Measurements from ENCODE around the gene P4HA2. TPM values are rescaled to one million over a fixed set of nuclear protein-coding genes. Genes with fewer than 3 reads are reported as not detected.
A peak's percentile ranks its signal among the peaks of the same experiment; 100 is the strongest.
"Not testable (repeated sequence)": the region's sequence is repeated elsewhere in the genome, so short reads cannot be mapped to it uniquely, and the experiment has no call there.

The P4HA2 gene
- total RNA-seq, 2 donors from 2014 or later: 5.5 to 20.1 TPM

DNA sequence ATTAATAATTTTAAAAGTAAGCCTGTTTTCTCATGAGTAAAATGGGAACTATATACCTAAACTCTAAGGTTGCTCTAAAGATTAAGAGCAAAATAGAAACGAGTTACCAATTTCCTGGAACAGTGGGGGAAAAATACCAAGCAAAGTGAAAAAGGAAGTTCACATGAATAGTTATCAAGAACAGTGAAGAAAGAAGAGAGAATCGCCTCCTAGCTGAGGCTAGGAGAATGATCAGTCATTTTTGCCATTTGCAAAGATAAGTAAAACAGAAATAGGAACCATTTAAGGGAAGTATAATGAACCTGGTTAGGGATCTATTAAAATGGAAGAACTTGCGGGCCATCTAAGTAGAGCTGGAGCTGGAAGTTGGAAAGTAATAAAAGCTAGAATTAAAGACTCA lies 50.7 kb downstream of the P4HA2 start:
- peaks cover 34 to 38% of the 10 kb centered on the region in 2 donors for H3K4me1 Mint-ChIP-seq (ENCODE audit: low read depth in 2 of 2)
- no peaks in the 10 kb centered on the region for H3K27me3 Mint-ChIP-seq
- H3K36me3 Mint-ChIP-seq: no peaks in the 10 kb centered on the region
- peak; percentile 56 to 64 for ATAC-seq
- H3K27ac Mint-ChIP-seq: peak overlapping the region; percentile 65
- H3K9me3 Mint-ChIP-seq: no peaks in the 10 kb centered on the region
- peak overlapping the region; percentile 58 for H3K4me3 Mint-ChIP-seq
- DNase-seq (ENCODE audit: low spot score): no peak

- no peaks in the 10 kb centered on the region for H3K36me3 Mint-ChIP-seq
- peak overlapping the region; percentile 65 for H3K27ac Mint-ChIP-seq
- H3K27me3 Mint-ChIP-seq: no peaks in the 10 kb centered on the region
- no peaks in the 10 kb centered on the region for H3K9me3 Mint-ChIP-seq
- H3K4me3 Mint-ChIP-seq: peak overlapping the region; percentile 58
- H3K4me1 Mint-ChIP-seq (ENCODE audit: low read depth in 2 of 2): peaks cover 34 to 38% of the 10 kb centered on the region in 2 donors
- no peak for DNase-seq (ENCODE audit: low spot score)
- peak; percentile 24 to 50 for ATAC-seq
Measured at GRCh38 chr5:132176521-132176945, 51.1 kb downstream of the P4HA2 start.

- ATAC-seq (no peak), DNase-seq (ENCODE audit: low spot score) (no peak)
- peaks cover 2 to 4% of the 10 kb centered on the region in 2 donors for H3K27me3 Mint-ChIP-seq
- no peaks in the 10 kb centered on the region for H3K9me3 Mint-ChIP-seq
- no peak overlapping the region for H3K4me3 Mint-ChIP-seq
- no peak overlapping the region for H3K27ac Mint-ChIP-seq
- H3K36me3 Mint-ChIP-seq: peaks cover 2% of the 10 kb centered on the region
- H3K4me1 Mint-ChIP-seq (ENCODE audit: low read depth in 2 of 2): peaks cover 5% of the 10 kb centered on the region in 2 donors
Measured at GRCh38 chr5:132162945-132163344, 64.7 kb downstream of the P4HA2 start.

DNA sequence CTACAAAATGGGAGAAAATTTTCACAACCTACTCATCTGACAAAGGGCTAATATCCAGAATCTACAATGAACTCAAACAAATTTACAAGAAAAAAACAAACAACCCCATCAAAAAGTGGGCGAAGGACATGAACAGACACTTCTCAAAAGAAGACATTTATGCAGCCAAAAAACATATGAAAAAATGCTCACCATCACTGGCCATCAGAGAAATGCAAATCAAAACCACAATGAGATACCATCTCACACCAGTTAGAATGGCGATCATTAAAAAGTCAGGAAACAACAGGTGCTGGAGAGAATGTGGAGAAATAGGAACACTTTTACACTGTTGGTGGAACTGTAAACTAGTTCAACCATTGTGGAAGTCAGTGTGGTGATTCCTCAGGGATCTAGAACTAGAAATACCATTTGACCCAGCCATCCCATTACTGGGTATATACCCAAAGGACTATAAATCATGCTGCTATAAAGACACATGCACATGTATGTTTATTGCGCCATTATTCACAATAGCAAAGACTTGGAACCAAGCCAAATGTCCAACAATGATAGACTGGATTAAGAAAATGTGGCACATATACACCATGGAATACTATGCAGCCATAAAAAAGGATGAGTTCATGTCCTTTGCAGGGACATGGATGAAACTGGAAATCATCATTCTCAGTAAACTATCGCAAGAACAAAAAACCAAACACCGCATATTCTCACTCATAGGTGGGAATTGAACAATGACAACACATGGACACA lies 65.9 kb downstream of the P4HA2 start:
- not testable (repeated sequence) for H3K9me3 Mint-ChIP-seq; H3K27me3 Mint-ChIP-seq; H3K36me3 Mint-ChIP-seq; ATAC-seq; H3K27ac Mint-ChIP-seq; DNase-seq (ENCODE audit: low spot score); H3K4me1 Mint-ChIP-seq (ENCODE audit: low read depth in 2 of 2); H3K4me3 Mint-ChIP-seq

DNA sequence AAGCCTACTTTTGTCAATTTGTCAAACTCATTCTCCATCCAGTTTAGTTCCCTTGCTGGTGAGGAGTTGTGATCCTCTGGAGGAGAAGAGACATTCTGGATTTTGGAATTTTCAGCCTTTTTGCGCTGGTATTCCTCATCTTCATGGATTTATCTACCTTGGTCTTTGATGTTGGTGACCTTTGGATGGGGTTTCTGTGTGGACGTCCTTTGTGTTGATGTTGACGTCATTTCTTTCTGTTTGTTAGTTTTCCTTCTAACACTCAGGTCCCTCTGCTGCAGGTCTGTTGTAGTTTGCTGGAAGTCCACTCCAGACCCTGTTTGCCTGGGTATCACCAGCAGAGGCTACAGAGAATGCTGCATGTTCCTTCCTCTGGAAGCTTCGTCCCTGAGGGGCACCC lies 71.2 kb downstream of the P4HA2 start:
- no peak for ATAC-seq
- no peak for DNase-seq (ENCODE audit: low spot score)
- no peak overlapping the region for H3K27ac Mint-ChIP-seq
- H3K27me3 Mint-ChIP-seq: peaks cover 12 to 14% of the 10 kb centered on the region in 2 donors
- no peaks in the 10 kb centered on the region for H3K4me1 Mint-ChIP-seq (ENCODE audit: low read depth in 2 of 2)
- peaks cover 29% of the 10 kb centered on the region for H3K36me3 Mint-ChIP-seq
- H3K4me3 Mint-ChIP-seq: no peak overlapping the region
- H3K9me3 Mint-ChIP-seq: peaks cover 11% of the 10 kb centered on the region

GRCh38 chr5:132150565-132150964 lies 77.1 kb downstream of the P4HA2 start:
- H3K4me1 Mint-ChIP-seq (ENCODE audit: low read depth in 2 of 2): no peaks in the 10 kb centered on the region
- DNase-seq (ENCODE audit: low spot score): no peak
- no peak for ATAC-seq
- H3K27ac Mint-ChIP-seq: no peak overlapping the region
- peaks cover 7 to 11% of the 10 kb centered on the region in 2 donors for H3K27me3 Mint-ChIP-seq
- no peak overlapping the region for H3K4me3 Mint-ChIP-seq
- H3K36me3 Mint-ChIP-seq: peaks cover 21% of the 10 kb centered on the region
- H3K9me3 Mint-ChIP-seq: peaks cover 11% of the 10 kb centered on the region

DNA sequence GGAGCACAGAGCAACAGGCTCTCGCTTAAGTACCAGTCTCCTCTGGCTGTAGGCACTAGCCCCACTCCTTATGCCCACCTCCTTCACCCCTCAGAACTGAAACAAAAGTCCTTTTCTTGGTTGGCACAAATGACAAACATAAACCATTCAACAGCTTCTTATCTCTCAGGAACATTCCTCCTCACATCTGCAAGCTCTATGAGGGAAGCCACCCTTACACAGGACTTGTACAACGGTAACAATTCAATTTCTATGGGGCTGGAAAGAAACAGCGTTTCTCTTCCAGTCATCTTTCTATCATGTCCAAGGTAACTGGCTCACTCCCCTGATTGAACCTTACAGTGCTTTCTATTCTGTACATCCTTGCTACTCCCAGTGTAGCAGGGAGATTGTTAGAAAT lies 80.0 kb downstream of the P4HA2 start:
- DNase-seq (ENCODE audit: low spot score) (no peak), ATAC-seq (no peak)
- Mint-ChIP-seq H3K4me1 (ENCODE audit: low read depth in 2 of 2) (no peaks in the 10 kb centered on the region), H3K27ac (no peak overlapping the region), H3K9me3 (peaks cover 13% of the 10 kb centered on the region), H3K36me3 (peaks cover 25% of the 10 kb centered on the region), H3K4me3 (no peak overlapping the region), H3K27me3 (peaks cover 0 to under 1% of the 10 kb centered on the region in 2 donors)

DNA sequence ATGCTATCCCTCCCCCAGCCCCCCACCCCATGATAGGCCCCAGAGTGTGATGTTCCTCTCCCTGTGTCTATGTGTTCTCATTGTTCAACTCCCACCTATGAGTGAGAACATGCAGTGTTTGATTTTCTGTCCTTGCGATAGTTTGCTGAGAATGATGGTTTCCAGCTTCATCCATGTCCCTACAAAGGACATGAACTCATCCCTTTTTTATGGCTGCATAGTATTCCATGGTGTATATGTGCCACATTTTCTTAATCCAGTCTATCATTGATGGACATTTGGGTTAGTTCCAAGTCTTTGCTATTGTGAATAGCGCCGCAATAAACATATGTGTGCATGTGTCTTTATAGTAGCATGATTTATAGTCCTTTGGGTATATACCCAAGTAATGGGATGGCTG lies 82.3 kb downstream of the P4HA2 start:
- not testable (repeated sequence) for H3K27ac Mint-ChIP-seq; H3K4me3 Mint-ChIP-seq; H3K4me1 Mint-ChIP-seq (ENCODE audit: low read depth in 2 of 2); ATAC-seq; DNase-seq (ENCODE audit: low spot score); H3K27me3 Mint-ChIP-seq
- H3K36me3 Mint-ChIP-seq: peaks cover 25% of the 10 kb centered on the region
- H3K9me3 Mint-ChIP-seq: peaks cover 20% of the 10 kb centered on the region

GRCh38 chr5:132143148-132143547 lies 84.5 kb downstream of the P4HA2 start:
- DNase-seq (ENCODE audit: low spot score) (no peak), ATAC-seq (no peak)
- H3K4me1 Mint-ChIP-seq (ENCODE audit: low read depth in 2 of 2): no peaks in the 10 kb centered on the region
- peaks cover 0 to 7% of the 10 kb centered on the region in 2 donors for H3K27me3 Mint-ChIP-seq
- no peak overlapping the region for H3K27ac Mint-ChIP-seq
- no peak overlapping the region for H3K4me3 Mint-ChIP-seq
- H3K9me3 Mint-ChIP-seq: peaks cover 20% of the 10 kb centered on the region
- H3K36me3 Mint-ChIP-seq: peaks cover 31% of the 10 kb centered on the region

DNA sequence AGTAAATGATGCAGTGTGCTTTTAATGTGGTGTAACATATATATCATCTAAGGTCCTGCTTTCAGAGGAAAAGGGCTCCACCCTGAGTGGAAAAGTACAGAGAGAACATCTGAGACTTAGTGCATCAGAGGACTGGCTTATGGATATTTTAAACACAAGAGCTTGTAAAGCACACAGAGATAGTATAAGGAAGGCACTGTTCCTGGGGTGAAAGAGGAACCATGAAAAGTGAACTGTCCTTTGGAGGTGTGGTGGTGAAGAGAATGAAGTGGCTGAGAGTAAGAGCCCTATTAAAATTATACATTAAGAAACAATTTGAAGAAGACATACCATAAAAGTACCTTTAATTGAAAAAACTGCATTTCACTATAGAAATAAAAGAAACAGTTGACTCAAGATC lies 85.2 kb downstream of the P4HA2 start:
- H3K4me1 Mint-ChIP-seq (ENCODE audit: low read depth in 2 of 2): no peaks in the 10 kb centered on the region
- DNase-seq (ENCODE audit: low spot score) (no peak), ATAC-seq (no peak)
- peaks cover 0 to 7% of the 10 kb centered on the region in 2 donors for H3K27me3 Mint-ChIP-seq
- H3K27ac Mint-ChIP-seq: no peak overlapping the region
- H3K9me3 Mint-ChIP-seq: peaks cover 20% of the 10 kb centered on the region
- peaks cover 31% of the 10 kb centered on the region for H3K36me3 Mint-ChIP-seq
- H3K4me3 Mint-ChIP-seq: no peak overlapping the region

Other genes with a start within 250 kb of the P4HA2 start
- gene ACSL6, start 216.2 kb downstream of the P4HA2 start, total RNA-seq: 1 to 10 TPM in 1 of 2 donors, under 1 TPM in 1; 0.67 to 1.5 TPM
- under 1 TPM in 1 of 2 donors, not detected in 1; 0.36 TPM for gene IL3, start 167.2 kb downstream of the P4HA2 start, total RNA-seq
- gene CSF2, start 154.1 kb downstream of the P4HA2 start, total RNA-seq: 100 to 1,000 TPM in 1 of 2 donors, 10 to 100 TPM in 1; 41.4 to 125 TPM
- gene PDLIM4, start 29.8 kb upstream of the P4HA2 start, total RNA-seq: not detected
- 1 to 10 TPM in 1 of 2 donors, under 1 TPM in 1; 0.93 to 2.5 TPM for gene SLC22A4, start 66.5 kb upstream of the P4HA2 start, total RNA-seq
- gene SLC22A5, start 141.9 kb upstream of the P4HA2 start, total RNA-seq: 1 to 10 TPM; 3.5 to 6.4 TPM